SK-N-SH treated with all-trans-retinoic acid at 6 μM for 48 hours (cell line): ENCODE data around the gene ST8SIA2.

Source experiments
- ARNTL ChIP-seq: fragments of 450-650 bp; formaldehyde crosslinking; IDR thresholded peaks from 2 replicates; pipeline ENCODE4 v1.5.0; 2020; ENCODE audit warnings: low read depth, mild to moderate bottlenecking, moderate library complexity, borderline replicate concordance
- CREB5 ChIP-seq: fragments of 250-450 bp; sonication (Bioruptor Pico); IDR thresholded peaks from 2 replicates; pipeline ENCODE4 v1.5.1; 2020; ENCODE audit warnings: low read depth, mild to moderate bottlenecking, moderate library complexity
- CSDC2 ChIP-seq: fragments of 250-450 bp; sonication (Bioruptor Pico); IDR thresholded peaks from 2 replicates; pipeline ENCODE4 v1.5.0; 2020; ENCODE audit warnings: mild to moderate bottlenecking, moderate library complexity
- CSRNP3 ChIP-seq: fragments of 250-450 bp; sonication (Bioruptor Pico); IDR thresholded peaks from 2 replicates; pipeline ENCODE4 v1.5.1; 2021; ENCODE audit warnings: mild to moderate bottlenecking, moderate library complexity
- GLIS3 ChIP-seq: fragments of 250-450 bp; sonication (Bioruptor Pico); IDR thresholded peaks from 2 replicates; pipeline ENCODE4 v1.5.0; 2020; ENCODE audit warnings: mild to moderate bottlenecking, moderate library complexity
- PPARA ChIP-seq: fragments of 250-450 bp; sonication (Bioruptor Pico); IDR thresholded peaks from 2 replicates; pipeline ENCODE4 v1.5.0; 2020; ENCODE audit warnings: mild to moderate bottlenecking, borderline replicate concordance
- ZFP3 ChIP-seq: fragments of 250-450 bp; sonication (Bioruptor Pico); IDR thresholded peaks from 2 replicates; pipeline ENCODE4 v1.5.0; 2020; ENCODE audit warnings: mild to moderate bottlenecking, moderate library complexity
- ZFP30 ChIP-seq: fragments of 450-650 bp; formaldehyde crosslinking; IDR thresholded peaks from 2 replicates; pipeline ENCODE4 v1.5.0; 2022; ENCODE audit warnings: mild to moderate bottlenecking, moderate library complexity
- ZNF565 ChIP-seq: fragments of 450-650 bp; formaldehyde crosslinking; conservative IDR thresholded peaks from 2 replicates; pipeline ENCODE4 v1.5.0; 2020; ENCODE audit warnings: low read depth, mild to moderate bottlenecking, moderate library complexity

DNA sequence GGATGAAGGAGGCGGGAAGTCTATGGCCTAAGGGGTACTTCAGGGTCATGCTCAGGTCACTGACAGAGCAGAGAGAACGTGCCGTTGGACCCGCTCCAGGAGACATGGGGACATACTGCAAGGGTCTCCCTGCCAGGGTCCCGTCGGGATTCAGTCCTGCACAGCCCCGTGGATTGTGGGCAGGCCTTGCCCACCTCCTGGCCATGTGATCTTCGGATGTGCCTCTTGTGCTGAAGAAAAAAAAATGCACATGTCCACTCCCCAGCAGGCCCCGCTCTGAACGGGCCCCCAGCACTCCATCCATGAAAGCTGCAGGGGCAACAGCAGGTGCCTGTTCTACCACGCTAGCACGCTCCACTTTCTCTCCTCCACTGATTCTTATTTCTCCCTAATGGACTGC, 22.9 kb downstream of the ST8SIA2 start:
- TF ChIP-seq ZFP30 (no peak), ARNTL (CRISPR knock-in tag) (no peak), ZFP3 (CRISPR knock-in tag) (no peak), PPARA (CRISPR knock-in tag) (no peak), CREB5 (no peak), GLIS3 (CRISPR knock-in tag) (no peak), ZNF565 (CRISPR knock-in tag) (no peak), CSRNP3 (CRISPR knock-in tag) (no peak), CSDC2 (CRISPR knock-in tag) (no peak)
